ENCODE measurements around the gene NFE2L2.
"Not testable (repeated sequence)": the region's sequence is repeated elsewhere in the genome, so short reads cannot be mapped to it uniquely, and the experiment has no call there.

The NFE2L2 gene

GRCh38 chr2:177225965-177226360 is 38.6 kb downstream of the NFE2L2 start:
- ATAC-seq (ENCODE audit: low read depth), result no peak
- Mint-ChIP-seq H3K4me3 (no peak overlapping the region), H3K36me3 (peaks cover 26% of the 10 kb centered on the region), H3K27ac (no peak overlapping the region), H3K4me1 (peaks cover 12% of the 10 kb centered on the region), H3K27me3 (no peaks in the 10 kb centered on the region), H3K9me3 (no peaks in the 10 kb centered on the region)
- DNase-seq (ENCODE audit: low spot score in 2 of 2), result no peak

- H3K9me3 Mint-ChIP-seq; H3K27me3 Mint-ChIP-seq; DNase-seq (ENCODE audit: low spot score in 2 of 2); H3K4me3 Mint-ChIP-seq; ATAC-seq (ENCODE audit: low read depth): not testable (repeated sequence)
- Mint-ChIP-seq H3K27ac (peak overlapping the region; percentile 84), H3K36me3 (peaks cover 19% of the 10 kb centered on the region), H3K4me1 (peaks cover 17% of the 10 kb centered on the region)
Observed at GRCh38 chr2:177223436-177223835, 41.1 kb downstream of the NFE2L2 start.

- Mint-ChIP-seq H3K9me3 (no peaks in the 10 kb centered on the region), H3K4me3 (no peak overlapping the region), H3K36me3 (peaks cover 24% of the 10 kb centered on the region), H3K27me3 (no peaks in the 10 kb centered on the region), H3K27ac (peak overlapping the region; percentile 84), H3K4me1 (peaks cover 16% of the 10 kb centered on the region)
- DNase-seq (ENCODE audit: low spot score in 2 of 2) (no peak), ATAC-seq (ENCODE audit: low read depth) (no peak)
Observed at GRCh38 chr2:177221970-177222369, 42.6 kb downstream of the NFE2L2 start.

DNA sequence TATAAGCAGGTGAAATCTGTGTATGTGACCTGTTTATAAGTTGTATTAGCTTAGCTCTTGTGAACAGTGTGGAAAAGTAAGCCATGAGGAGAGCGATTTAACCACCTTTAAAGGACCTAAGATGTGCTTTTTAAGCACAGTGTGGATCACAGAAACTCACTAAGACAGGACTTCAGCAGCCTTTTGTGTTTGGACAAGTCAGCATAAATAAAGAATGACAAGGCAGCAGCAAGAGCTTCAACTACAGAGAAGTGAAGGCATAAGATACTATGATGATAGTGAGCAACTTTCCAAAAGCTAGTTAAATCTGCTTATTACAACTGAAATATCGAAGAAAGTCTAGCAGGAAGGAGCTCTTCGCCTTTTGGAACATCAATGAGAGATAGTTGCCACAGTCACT is 43.0 kb downstream of the NFE2L2 start:
- Mint-ChIP-seq H3K4me3 (no peak overlapping the region), H3K4me1 (peaks cover 18% of the 10 kb centered on the region), H3K9me3 (no peaks in the 10 kb centered on the region), H3K27ac (peak overlapping the region; percentile 50), H3K36me3 (peaks cover 27% of the 10 kb centered on the region), H3K27me3 (no peaks in the 10 kb centered on the region)
- no peak for ATAC-seq (ENCODE audit: low read depth)
- DNase-seq (ENCODE audit: low spot score in 2 of 2), result no peak

DNA sequence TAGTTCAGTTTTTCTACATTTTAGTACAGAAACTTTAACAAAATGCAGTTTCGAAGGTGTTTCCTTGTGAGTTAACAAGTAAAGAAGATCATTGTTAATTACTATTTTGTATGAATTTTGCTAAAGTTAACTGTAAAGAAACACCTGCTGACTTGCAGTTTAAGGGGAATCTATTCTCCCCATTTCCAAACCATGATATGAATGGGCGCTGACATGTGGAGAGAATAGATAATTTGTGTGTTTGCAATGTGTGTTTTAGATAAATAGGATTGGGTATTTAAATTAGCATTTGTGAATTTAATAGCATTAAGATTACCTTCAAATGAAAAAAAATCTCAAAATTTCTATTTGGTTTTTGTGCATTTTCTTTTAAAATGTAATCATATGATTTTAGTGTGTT is 44.7 kb downstream of the NFE2L2 start:
- not testable (repeated sequence) for H3K27me3 Mint-ChIP-seq; ATAC-seq (ENCODE audit: low read depth); DNase-seq (ENCODE audit: low spot score in 2 of 2); H3K9me3 Mint-ChIP-seq; H3K4me3 Mint-ChIP-seq; H3K27ac Mint-ChIP-seq
- H3K4me1 Mint-ChIP-seq, result peaks cover 32% of the 10 kb centered on the region
- H3K36me3 Mint-ChIP-seq, result peaks cover 35% of the 10 kb centered on the region

DNA sequence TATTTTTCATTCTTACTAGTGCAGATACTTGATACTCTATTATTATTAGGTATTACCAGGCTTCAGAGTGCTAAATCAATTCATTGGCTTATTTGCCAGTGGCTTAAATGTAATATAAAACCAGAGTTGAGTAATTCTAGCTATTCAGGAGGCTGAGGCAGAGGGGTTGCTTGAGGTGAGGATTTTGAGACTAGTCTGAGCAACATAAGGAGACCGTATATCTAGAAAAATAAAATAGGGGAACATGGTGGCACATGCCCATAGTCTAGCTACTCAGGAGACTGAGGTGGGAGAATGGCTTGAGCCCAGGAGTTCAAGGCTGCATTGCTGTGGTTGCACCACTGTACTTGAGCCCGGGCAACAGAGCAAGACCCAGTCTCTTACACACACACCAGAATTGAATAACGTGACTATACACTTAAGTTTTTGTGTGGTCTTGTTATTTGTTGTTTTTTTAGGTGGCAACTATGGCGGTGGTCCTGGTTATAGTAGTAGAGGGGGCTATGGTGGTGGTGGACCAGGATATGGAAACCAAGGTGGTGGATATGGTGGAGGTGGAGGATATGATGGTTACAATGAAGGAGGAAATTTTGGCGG is 47.2 kb downstream of the NFE2L2 start:
- Mint-ChIP-seq H3K9me3 (no peaks in the 10 kb centered on the region), H3K36me3 (peaks cover 33% of the 10 kb centered on the region), H3K4me3 (no peak overlapping the region), H3K4me1 (peaks cover 29% of the 10 kb centered on the region), H3K27me3 (no peaks in the 10 kb centered on the region), H3K27ac (peak overlapping the region; percentile 46)
- no peak for DNase-seq (ENCODE audit: low spot score in 2 of 2)
- ATAC-seq (ENCODE audit: low read depth), result no peak

DNA sequence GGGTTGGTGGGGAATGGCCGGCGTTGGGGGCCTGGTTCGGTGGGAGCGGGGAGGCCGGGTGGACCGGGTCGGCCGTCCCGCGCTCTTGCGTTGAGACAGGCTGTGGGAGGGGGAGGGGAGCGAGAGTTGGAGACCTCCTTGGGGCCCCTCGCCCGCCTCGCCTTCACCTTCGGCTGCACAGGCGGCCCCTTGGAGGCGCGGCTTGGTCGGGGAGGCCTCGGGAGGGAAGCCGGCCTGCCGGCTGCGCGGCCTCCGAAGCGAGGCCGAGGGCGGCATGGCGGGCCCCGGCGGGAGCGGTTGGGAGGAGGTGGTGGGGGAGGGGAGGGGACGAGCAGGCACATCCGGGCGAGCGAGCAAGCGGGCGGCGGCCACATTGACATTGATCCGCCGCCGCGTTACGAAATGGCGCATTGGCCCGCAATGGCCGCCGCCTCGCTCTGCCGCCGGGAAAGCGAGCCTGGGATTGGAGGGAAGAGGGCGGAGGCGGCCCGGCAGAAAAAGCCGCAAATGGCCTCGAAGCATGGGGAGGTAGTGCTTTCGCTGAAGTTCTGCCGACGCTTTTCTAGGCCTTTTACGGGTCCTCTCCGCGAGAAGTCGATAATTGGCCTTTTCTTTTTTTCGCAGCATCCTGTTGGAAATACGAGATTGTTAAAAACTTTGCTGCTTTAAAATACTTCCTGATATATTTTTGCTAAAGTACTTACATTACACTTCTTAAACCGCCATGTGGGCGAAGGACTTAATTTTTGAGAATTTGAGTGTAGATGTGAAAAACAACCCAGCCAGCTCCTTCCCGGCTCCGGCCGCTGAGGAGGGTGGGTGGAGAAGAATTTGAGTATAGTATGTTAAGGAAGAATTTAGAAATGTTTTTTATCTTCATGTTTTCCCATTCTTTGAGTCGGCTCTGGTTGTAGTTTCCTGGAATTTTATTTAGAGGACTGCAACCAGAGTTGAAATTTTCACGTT is 51.4 kb downstream of the NFE2L2 start:
- peak overlapping the region; percentile 91 for H3K4me3 Mint-ChIP-seq
- peak; percentile 86 to 93 for DNase-seq (ENCODE audit: low spot score in 2 of 2)
- peaks cover 19% of the 10 kb centered on the region for H3K4me1 Mint-ChIP-seq
- H3K9me3 Mint-ChIP-seq, result no peaks in the 10 kb centered on the region
- H3K27me3 Mint-ChIP-seq, result no peaks in the 10 kb centered on the region
- peak overlapping the region; percentile 99 for H3K27ac Mint-ChIP-seq
- peaks cover 20% of the 10 kb centered on the region for H3K36me3 Mint-ChIP-seq
- peak; percentile 54 for ATAC-seq (ENCODE audit: low read depth)

DNA sequence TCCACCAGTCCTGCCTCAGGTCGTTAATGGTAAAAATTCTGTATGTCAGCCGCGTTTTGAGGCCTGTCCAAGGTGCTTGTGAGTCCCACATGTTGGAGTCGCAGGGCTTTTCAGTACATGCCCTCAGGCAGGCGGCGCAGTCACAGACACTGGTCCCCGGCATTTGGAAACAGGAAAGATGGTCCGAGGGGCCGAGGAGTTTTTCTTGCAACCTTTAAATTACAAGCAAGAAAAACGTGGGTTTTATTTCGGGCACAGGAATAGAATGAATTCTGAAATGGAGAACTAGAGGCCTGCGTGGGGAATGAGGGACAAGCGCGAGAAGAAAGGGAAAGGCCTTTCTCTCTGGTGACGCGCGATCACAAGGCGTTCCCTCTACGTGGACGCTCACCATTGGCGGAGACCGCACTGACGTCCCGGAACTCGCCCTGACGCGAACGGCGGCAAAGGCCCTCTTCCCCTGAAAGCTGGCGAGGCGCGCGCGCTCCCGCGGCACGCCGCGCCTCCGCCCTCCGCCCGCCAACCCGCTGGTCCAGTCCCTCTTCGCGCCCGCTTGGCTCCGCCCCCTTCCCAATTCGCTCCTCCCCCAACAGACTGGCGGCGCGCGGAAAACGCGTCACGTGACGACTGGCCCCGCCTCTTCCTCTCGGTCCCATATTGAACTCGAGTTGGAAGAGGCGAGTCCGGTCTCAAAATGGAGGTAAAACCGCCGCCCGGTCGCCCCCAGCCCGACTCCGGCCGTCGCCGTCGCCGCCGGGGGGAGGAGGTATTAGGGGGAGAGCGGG is 52.2 kb downstream of the NFE2L2 start, which contains the start of gene HNRNPA3:
TSS of gene HNRNPA3 (plus strand) at position 689 of the 785 bp plus-strand sequence. CDS start at position 695, 6 bp downstream.
- peaks cover 16% of the 10 kb centered on the region for H3K36me3 Mint-ChIP-seq
- H3K4me3 Mint-ChIP-seq, result peak within 1 kb of the TSS; percentile 91
- H3K9me3 Mint-ChIP-seq, result no peaks in the 10 kb centered on the region
- DNase-seq (ENCODE audit: low spot score in 2 of 2), result peak; percentile 99 to 100
- H3K27me3 Mint-ChIP-seq, result no peaks in the 10 kb centered on the region
- peak; percentile 80 for ATAC-seq (ENCODE audit: low read depth)
- H3K4me1 Mint-ChIP-seq, result peaks cover 16% of the 10 kb centered on the region
- peak within 1 kb of the TSS; percentile 99 for H3K27ac Mint-ChIP-seq

- no peak for DNase-seq (ENCODE audit: low spot score in 2 of 2)
- Mint-ChIP-seq H3K4me3 (peak overlapping the region; percentile 91), H3K36me3 (peaks cover 13% of the 10 kb centered on the region), H3K27ac (peak overlapping the region; percentile 99), H3K4me1 (peaks cover 15% of the 10 kb centered on the region), H3K27me3 (no peaks in the 10 kb centered on the region), H3K9me3 (no peaks in the 10 kb centered on the region)
- ATAC-seq (ENCODE audit: low read depth), result peak; percentile 0
Observed at GRCh38 chr2:177211576-177212105, 52.9 kb downstream of the NFE2L2 start.

DNA sequence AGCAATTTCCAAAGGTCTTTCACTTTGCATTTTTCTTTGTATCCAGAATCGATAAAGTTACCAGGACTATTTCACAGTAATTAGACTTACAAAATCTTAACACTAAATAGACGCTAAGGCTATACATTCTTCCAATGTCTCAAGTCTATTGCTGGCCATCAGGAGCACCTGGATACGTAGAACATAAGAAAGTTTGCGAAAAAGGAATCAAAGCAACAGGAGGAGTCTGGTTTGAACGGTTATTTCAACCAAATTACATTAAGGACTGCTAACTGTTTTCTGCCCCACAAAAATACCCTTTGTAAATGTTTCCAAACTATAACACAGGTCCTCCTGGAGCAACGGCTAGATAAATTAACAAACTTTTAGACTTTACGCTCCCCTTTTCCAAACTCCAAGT is 53.4 kb downstream of the NFE2L2 start:
- ATAC-seq (ENCODE audit: low read depth) (no peak), DNase-seq (ENCODE audit: low spot score in 2 of 2) (no peak)
- Mint-ChIP-seq H3K9me3 (no peaks in the 10 kb centered on the region), H3K36me3 (peaks cover 8% of the 10 kb centered on the region), H3K27me3 (no peaks in the 10 kb centered on the region), H3K27ac (peak overlapping the region; percentile 99), H3K4me1 (peaks cover 13% of the 10 kb centered on the region), H3K4me3 (peak overlapping the region; percentile 91)

DNA sequence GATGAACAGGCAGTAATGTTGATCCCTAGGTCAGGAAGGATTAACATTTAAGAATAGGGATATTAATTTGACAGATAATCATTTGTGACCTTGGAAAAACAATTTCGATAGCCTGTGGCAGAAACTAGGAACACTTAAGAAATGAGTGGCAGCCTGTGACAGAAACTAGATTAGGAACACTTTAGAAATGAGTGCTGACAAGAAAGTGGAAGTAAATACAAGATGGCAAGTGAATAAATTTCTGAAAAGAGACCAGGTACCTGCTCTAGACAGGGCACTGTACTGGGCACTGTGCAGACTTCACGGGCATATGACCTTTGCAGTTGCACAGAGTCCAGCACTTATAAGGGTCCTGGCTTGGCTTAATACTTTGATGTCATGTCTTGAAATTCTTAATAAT is 57.4 kb downstream of the NFE2L2 start:
- Mint-ChIP-seq H3K4me1 (peaks cover 3% of the 10 kb centered on the region), H3K27me3 (no peaks in the 10 kb centered on the region), H3K36me3 (no peaks in the 10 kb centered on the region), H3K9me3 (no peaks in the 10 kb centered on the region), H3K27ac (peak overlapping the region; percentile 20), H3K4me3 (no peak overlapping the region)
- DNase-seq (ENCODE audit: low spot score in 2 of 2) (no peak), ATAC-seq (ENCODE audit: low read depth) (no peak)

GRCh38 chr2:177204417-177204816 is 60.1 kb downstream of the NFE2L2 start:
- ATAC-seq (ENCODE audit: low read depth) (no peak), DNase-seq (ENCODE audit: low spot score in 2 of 2) (no peak)
- no peak overlapping the region for H3K27ac Mint-ChIP-seq
- peaks cover 3% of the 10 kb centered on the region for H3K4me1 Mint-ChIP-seq
- no peaks in the 10 kb centered on the region for H3K36me3 Mint-ChIP-seq
- no peaks in the 10 kb centered on the region for H3K9me3 Mint-ChIP-seq
- no peak overlapping the region for H3K4me3 Mint-ChIP-seq
- no peaks in the 10 kb centered on the region for H3K27me3 Mint-ChIP-seq

- no peak for DNase-seq (ENCODE audit: low spot score in 2 of 2)
- H3K9me3 Mint-ChIP-seq, result no peaks in the 10 kb centered on the region
- no peaks in the 10 kb centered on the region for H3K36me3 Mint-ChIP-seq
- peaks cover 3% of the 10 kb centered on the region for H3K4me1 Mint-ChIP-seq
- no peak overlapping the region for H3K4me3 Mint-ChIP-seq
- no peak for ATAC-seq (ENCODE audit: low read depth)
- no peaks in the 10 kb centered on the region for H3K27me3 Mint-ChIP-seq
- H3K27ac Mint-ChIP-seq, result no peak overlapping the region
Observed at GRCh38 chr2:177201919-177202346, 62.6 kb downstream of the NFE2L2 start.
